Lung (tissue), 14 donors: ENCODE data around the gene GAGE1. TPM values are rescaled to one million over a fixed set of nuclear protein-coding genes. Genes with fewer than 3 reads are reported as not detected.
"Not testable (repeated sequence)": the region's sequence is repeated elsewhere in the genome, so short reads cannot be mapped to it uniquely, and the experiment has no call there.

Experiments
- ATAC-seq: fragments of 200-7000 bp; cut with Tn5 transposase; one replicate; pipeline ENCODE4 v1.9.1; 2020; ENCODE audit warnings: moderate number of reproducible peaks; ENCODE audit not compliant: insufficient read depth, low FRiP score
- DNase-seq, 3 donors: peaks; one replicate each; pipeline ENCODE4 v3.0.0-alpha.2; 2013 to 2017
- H3K27ac ChIP-seq, 2 donors: one replicate each; pipeline ENCODE4 v1.5.1; 2013; ENCODE audit warnings: mild to moderate bottlenecking in 2 of 2, moderate library complexity in 2 of 2, control low read depth in 1 of 2, inconsistent platforms in 1 of 2, low read depth in 1 of 2, low read length in 1 of 2
- H3K27me3 ChIP-seq, 3 donors: one replicate each; pipeline ENCODE4 v1.5.1; 2013; ENCODE audit warnings: low read length in 2 of 3; ENCODE audit not compliant: control insufficient read depth in 3 of 3, insufficient read depth in 3 of 3
- H3K36me3 ChIP-seq, 4 donors: one replicate each; pipeline ENCODE4 v1.5.1; 2013; ENCODE audit warnings: low read length in 4 of 4, mild to moderate bottlenecking in 1 of 4, moderate library complexity in 1 of 4; ENCODE audit not compliant: control insufficient read depth in 4 of 4, insufficient read depth in 4 of 4
- H3K4me1 ChIP-seq, 5 donors: one replicate each; pipeline ENCODE4 v1.5.1; 2013; ENCODE audit warnings: low read length in 5 of 5, mild to moderate bottlenecking in 2 of 5, moderate library complexity in 1 of 5; ENCODE audit not compliant: control insufficient read depth in 5 of 5, insufficient read depth in 5 of 5
- H3K4me3 ChIP-seq: one replicate; pipeline ENCODE4 v1.5.1; 2013; ENCODE audit warnings: mild to moderate bottlenecking, control low read depth, moderate library complexity
- H3K9ac ChIP-seq, 2 donors: one replicate each; pipeline ENCODE4 v1.5.1; 2013; ENCODE audit warnings: low read length in 2 of 2, control low read depth in 1 of 2; ENCODE audit not compliant: insufficient read depth in 1 of 2
- H3K9me3 ChIP-seq, 4 donors: one replicate each; pipeline ENCODE4 v1.5.1; 2013; ENCODE audit warnings: low read length in 3 of 4, mild to moderate bottlenecking in 1 of 4, moderate library complexity in 1 of 4; ENCODE audit not compliant: control insufficient read depth in 4 of 4, insufficient read depth in 3 of 4
- WGBS, 2 donors: extraction: QIAGEN DNeasy Blood & Tissue Kit; methylation state at CpG; one replicate each; pipeline ENCODE4 v1.1.7; 2013; 5-methylcytosine and 5-hydroxymethylcytosine counted together
- long read RNA-seq, 5 donors: transcript quantifications; one replicate each; lab custom pipeline, GENCODE V29; 2026
- polyA plus RNA-seq, 2 donors: library from polyadenylated mRNA; stranded (reverse); fragments of 200-250 nt; gene quantifications; one replicate each; pipeline ENCODE4 v1.2.1, GENCODE V29; 2013
- total RNA-seq, 2 donors: library from RNA; depleted of rRNA in 1 of 2; stranded (reverse); fragments of >200 nt in 1 of 2; gene quantifications; one replicate each; pipeline ENCODE4 v1.2.1, GENCODE V29; 2014 to 2021
- donor health status: Bipolar disorder and iron deficiency.
- donor health status: healthy.
- donor health status: DM: yes; HTN: yes; CAD: no.

Gene GAGE1, protein sequence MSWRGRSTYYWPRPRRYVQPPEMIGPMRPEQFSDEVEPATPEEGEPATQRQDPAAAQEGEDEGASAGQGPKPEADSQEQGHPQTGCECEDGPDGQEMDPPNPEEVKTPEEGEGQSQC
- total RNA-seq (under 1 TPM in 1 of 2 donors, not detected in 1; 0.49 TPM), polyA plus RNA-seq (not detected)
- long read RNA-seq, donor 1 = 0 reads
- long read RNA-seq, donor 2 = 0 reads
- long read RNA-seq, donor 3 = 0 reads
- long read RNA-seq, donor 4 = 0 reads
- long read RNA-seq, donor 5 = 0 reads

DNA sequence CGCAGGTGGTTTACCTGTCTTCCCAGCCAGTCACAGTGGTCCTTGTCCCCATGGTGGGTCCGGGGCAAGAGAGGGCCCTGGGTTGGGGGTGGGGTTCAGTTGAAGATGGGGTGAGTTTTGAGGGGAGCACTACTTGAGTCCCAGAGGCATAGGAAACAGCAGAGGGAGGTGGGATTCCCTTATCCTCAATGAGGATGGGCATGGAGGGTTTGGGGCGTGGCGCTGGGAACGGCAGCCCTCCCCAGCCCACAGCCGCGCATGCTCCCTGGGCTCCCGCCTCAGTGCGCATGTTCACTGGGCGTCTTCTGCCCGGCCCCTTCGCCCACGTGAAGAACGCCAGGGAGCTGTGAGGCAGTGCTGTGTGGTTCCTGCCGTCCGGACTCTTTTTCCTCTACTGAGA is at the start of gene GAGE1:
Gene GAGE1, plus strand, starts transcription at position 301 of the 400 bp plus-strand sequence. CDS start 1,155 bp downstream, outside the sequence.
- H3K4me3 ChIP-seq, DNase-seq, H3K9ac ChIP-seq, H3K27me3 ChIP-seq, H3K36me3 ChIP-seq, H3K27ac ChIP-seq, H3K9me3 ChIP-seq, ATAC-seq, H3K4me1 ChIP-seq: not testable (repeated sequence)
- no CpG with 5 or more reads among the region's 16 CpGs for WGBS, 2 donors

DNA sequence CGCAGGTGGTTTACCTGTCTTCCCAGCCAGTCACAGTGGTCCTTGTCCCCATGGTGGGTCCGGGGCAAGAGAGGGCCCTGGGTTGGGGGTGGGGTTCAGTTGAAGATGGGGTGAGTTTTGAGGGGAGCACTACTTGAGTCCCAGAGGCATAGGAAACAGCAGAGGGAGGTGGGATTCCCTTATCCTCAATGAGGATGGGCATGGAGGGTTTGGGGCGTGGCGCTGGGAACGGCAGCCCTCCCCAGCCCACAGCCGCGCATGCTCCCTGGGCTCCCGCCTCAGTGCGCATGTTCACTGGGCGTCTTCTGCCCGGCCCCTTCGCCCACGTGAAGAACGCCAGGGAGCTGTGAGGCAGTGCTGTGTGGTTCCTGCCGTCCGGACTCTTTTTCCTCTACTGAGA is 47.8 kb upstream of the GAGE1 start, which contains the start of gene GAGE12E:
Gene GAGE12E, plus strand, starts transcription at position 301 of the 400 bp plus-strand sequence. CDS start 1,155 bp downstream, outside the sequence.
- not testable (repeated sequence) for H3K9me3 ChIP-seq, ATAC-seq, H3K36me3 ChIP-seq, DNase-seq, H3K4me1 ChIP-seq, H3K9ac ChIP-seq, H3K27me3 ChIP-seq, H3K4me3 ChIP-seq, H3K27ac ChIP-seq
- no CpG with 5 or more reads among the region's 16 CpGs for WGBS, 2 donors

DNA sequence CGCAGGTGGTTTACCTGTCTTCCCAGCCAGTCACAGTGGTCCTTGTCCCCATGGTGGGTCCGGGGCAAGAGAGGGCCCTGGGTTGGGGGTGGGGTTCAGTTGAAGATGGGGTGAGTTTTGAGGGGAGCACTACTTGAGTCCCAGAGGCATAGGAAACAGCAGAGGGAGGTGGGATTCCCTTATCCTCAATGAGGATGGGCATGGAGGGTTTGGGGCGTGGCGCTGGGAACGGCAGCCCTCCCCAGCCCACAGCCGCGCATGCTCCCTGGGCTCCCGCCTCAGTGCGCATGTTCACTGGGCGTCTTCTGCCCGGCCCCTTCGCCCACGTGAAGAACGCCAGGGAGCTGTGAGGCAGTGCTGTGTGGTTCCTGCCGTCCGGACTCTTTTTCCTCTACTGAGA is 38.3 kb upstream of the GAGE1 start, which contains the start of gene GAGE12F:
Gene GAGE12F, plus strand, starts transcription at position 301 of the 400 bp plus-strand sequence. CDS start 1,155 bp downstream, outside the sequence.
- H3K4me3 ChIP-seq, H3K36me3 ChIP-seq, DNase-seq, H3K4me1 ChIP-seq, ATAC-seq, H3K9me3 ChIP-seq, H3K9ac ChIP-seq, H3K27me3 ChIP-seq, H3K27ac ChIP-seq: not testable (repeated sequence)
- WGBS, 2 donors = no CpG with 5 or more reads among the region's 16 CpGs

DNA sequence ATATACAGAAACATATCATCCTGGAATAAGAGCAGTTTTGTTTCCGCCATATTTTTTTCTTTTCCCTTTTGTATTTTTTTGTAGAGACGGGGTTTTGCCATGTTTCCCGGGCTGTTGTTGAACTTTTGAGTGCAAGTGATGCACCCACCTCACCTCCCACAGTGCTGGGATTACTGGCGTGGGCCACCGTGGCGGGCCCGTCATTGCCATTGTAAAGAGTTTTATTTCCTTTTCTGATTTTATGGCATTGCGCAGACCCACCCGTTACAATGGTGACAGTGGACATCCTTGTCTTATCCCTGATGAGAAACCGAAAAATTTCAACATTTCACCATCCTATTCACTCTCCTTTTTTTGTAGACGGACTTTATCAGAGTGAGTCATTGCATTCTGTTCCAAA is 30.1 kb upstream of the GAGE1 start:
- not testable (repeated sequence) for H3K36me3 ChIP-seq, H3K4me1 ChIP-seq, H3K27ac ChIP-seq, ATAC-seq, H3K4me3 ChIP-seq, H3K9me3 ChIP-seq, H3K27me3 ChIP-seq, DNase-seq, H3K9ac ChIP-seq
- no CpG with 5 or more reads among the region's 11 CpGs for WGBS, 2 donors

DNA sequence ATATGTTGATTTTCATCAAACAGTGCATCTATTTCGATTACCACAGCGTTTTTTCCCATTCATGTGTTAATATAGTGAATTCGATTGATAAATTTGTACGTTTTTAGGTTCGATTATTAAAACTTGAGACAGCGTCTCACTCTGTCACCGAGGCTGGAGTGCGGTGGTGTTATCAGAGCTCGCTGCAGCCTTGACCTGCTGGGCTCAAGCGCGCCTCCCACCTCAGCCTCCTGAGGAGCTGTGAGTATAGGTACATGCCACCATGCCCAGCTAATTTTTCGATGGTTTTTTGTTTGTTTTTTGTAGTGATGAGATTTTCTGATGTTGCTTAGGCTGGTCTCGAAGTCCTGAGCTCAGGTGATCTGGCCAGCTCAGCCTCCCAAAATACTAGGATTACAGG is 29.7 kb upstream of the GAGE1 start:
- H3K27ac ChIP-seq, H3K9me3 ChIP-seq, H3K9ac ChIP-seq, DNase-seq, H3K36me3 ChIP-seq, ATAC-seq, H3K4me3 ChIP-seq, H3K27me3 ChIP-seq, H3K4me1 ChIP-seq: not testable (repeated sequence)
- WGBS, 2 donors = no CpG with 5 or more reads among the region's 13 CpGs

DNA sequence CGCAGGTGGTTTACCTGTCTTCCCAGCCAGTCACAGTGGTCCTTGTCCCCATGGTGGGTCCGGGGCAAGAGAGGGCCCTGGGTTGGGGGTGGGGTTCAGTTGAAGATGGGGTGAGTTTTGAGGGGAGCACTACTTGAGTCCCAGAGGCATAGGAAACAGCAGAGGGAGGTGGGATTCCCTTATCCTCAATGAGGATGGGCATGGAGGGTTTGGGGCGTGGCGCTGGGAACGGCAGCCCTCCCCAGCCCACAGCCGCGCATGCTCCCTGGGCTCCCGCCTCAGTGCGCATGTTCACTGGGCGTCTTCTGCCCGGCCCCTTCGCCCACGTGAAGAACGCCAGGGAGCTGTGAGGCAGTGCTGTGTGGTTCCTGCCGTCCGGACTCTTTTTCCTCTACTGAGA is 28.7 kb upstream of the GAGE1 start, which contains the start of gene GAGE12G:
Gene GAGE12G, plus strand, starts transcription at position 301 of the 400 bp plus-strand sequence. CDS start 1,155 bp downstream, outside the sequence.
- not testable (repeated sequence) for DNase-seq

DNA sequence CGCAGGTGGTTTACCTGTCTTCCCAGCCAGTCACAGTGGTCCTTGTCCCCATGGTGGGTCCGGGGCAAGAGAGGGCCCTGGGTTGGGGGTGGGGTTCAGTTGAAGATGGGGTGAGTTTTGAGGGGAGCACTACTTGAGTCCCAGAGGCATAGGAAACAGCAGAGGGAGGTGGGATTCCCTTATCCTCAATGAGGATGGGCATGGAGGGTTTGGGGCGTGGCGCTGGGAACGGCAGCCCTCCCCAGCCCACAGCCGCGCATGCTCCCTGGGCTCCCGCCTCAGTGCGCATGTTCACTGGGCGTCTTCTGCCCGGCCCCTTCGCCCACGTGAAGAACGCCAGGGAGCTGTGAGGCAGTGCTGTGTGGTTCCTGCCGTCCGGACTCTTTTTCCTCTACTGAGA is 19.2 kb upstream of the GAGE1 start, which contains the start of gene GAGE12H:
Gene GAGE12H, plus strand, starts transcription at position 301 of the 400 bp plus-strand sequence. CDS start 1,155 bp downstream, outside the sequence.
- not testable (repeated sequence) for H3K27me3 ChIP-seq, H3K36me3 ChIP-seq, H3K4me1 ChIP-seq, H3K9me3 ChIP-seq, H3K4me3 ChIP-seq, ATAC-seq, DNase-seq, H3K9ac ChIP-seq, H3K27ac ChIP-seq
- WGBS, 2 donors = no CpG with 5 or more reads among the region's 16 CpGs

More for the DNA sequence above, 28.7 kb upstream of the GAGE1 start, which contains the start of gene GAGE12G:
- H3K36me3 ChIP-seq, H3K9ac ChIP-seq, H3K27ac ChIP-seq, H3K4me3 ChIP-seq, ATAC-seq, H3K9me3 ChIP-seq, H3K4me1 ChIP-seq, H3K27me3 ChIP-seq: not testable (repeated sequence)
- no CpG with 5 or more reads among the region's 16 CpGs for WGBS, 2 donors

DNA sequence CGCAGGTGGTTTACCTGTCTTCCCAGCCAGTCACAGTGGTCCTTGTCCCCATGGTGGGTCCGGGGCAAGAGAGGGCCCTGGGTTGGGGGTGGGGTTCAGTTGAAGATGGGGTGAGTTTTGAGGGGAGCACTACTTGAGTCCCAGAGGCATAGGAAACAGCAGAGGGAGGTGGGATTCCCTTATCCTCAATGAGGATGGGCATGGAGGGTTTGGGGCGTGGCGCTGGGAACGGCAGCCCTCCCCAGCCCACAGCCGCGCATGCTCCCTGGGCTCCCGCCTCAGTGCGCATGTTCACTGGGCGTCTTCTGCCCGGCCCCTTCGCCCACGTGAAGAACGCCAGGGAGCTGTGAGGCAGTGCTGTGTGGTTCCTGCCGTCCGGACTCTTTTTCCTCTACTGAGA is 9.6 kb upstream of the GAGE1 start, which contains the start of gene GAGE2A:
Gene GAGE2A, plus strand, starts transcription at position 301 of the 400 bp plus-strand sequence. CDS start 1,155 bp downstream, outside the sequence.
- not testable (repeated sequence) for H3K4me3 ChIP-seq, ATAC-seq, H3K4me1 ChIP-seq, H3K9me3 ChIP-seq, H3K9ac ChIP-seq, DNase-seq, H3K36me3 ChIP-seq, H3K27ac ChIP-seq, H3K27me3 ChIP-seq
- no CpG with 5 or more reads among the region's 16 CpGs for WGBS, 2 donors
